SHP77 treated with DMSO at 0.1 percent for 48 hours (cell line): Measurements from ENCODE around the gene TLK2.
"Not testable (repeated sequence)": the region's sequence is repeated elsewhere in the genome, so short reads cannot be mapped to it uniquely, and the experiment has no call there.

ENCODE experiments used
- DNase-seq: peaks from one replicate; lab custom pipeline; 2025; lab: John Stamatoyannopoulos, UW

TLK2 gene

GRCh38 chr17:62601471-62601870 lies 122.8 kb downstream of the TLK2 start:
- DNase-seq = no peak

DNA sequence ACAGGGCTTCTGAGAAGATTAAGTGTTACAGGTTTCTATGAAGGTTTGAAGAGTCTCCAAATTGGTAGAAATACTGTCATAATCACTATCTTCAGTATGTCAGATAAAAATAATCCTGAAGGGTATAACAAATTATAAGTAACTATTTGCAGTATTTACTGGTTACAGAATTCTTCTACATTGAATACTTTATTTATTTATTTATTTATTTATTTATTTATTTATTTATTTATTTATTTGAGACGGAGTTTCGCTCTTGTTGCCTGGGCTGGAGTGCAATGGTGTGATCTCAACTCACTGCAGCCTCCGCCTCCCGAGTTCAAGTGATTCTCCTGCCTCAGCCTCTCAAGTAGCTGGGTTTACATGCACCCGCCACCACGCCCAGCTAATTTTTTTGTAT lies 125.2 kb downstream of the TLK2 start:
- not testable (repeated sequence) for DNase-seq

DNA sequence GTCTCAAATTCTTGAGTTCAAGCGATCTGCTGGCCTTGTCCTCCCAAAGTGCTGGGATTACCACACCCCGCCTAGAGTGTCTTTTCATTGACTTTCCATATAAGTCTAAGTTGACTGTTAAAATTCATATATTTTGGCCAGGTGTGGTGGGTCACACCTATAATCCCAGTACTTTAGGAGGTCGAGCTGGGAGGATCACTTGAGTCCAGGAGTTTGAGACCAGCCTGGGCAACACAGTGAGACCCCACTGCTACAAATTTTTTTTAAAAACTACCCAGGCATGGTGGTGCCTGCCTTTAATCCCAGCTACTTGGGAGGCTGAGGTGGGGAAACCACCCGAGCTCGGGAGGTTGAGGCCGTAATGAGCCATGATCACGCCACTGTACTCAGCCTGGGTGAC lies 127.0 kb downstream of the TLK2 start:
- DNase-seq = no peak

DNA sequence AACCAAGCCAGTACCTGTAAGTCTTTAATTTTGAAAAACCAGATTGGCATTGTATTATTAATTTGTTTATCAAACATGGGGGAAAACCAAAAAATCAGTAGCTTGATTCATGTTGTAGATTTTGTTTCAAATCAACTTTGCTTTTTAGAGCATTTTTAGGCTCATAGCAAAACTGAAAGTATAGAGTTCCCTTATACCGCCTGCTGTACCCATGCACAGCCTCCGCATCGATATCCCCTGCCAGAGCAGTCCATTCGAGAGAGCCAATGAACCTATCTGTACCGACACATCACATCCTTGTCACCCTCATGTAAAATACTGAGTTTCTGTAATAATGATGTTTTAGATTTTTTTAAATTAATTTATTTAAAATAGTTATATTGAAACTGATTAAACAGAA lies 132.7 kb downstream of the TLK2 start:
- no peak for DNase-seq

- DNase-seq = no peak
Observed at GRCh38 chr17:62611728-62612127, 133.1 kb downstream of the TLK2 start.

- not testable (repeated sequence) for DNase-seq
Observed at GRCh38 chr17:62612289-62612688, 133.7 kb downstream of the TLK2 start.

DNA sequence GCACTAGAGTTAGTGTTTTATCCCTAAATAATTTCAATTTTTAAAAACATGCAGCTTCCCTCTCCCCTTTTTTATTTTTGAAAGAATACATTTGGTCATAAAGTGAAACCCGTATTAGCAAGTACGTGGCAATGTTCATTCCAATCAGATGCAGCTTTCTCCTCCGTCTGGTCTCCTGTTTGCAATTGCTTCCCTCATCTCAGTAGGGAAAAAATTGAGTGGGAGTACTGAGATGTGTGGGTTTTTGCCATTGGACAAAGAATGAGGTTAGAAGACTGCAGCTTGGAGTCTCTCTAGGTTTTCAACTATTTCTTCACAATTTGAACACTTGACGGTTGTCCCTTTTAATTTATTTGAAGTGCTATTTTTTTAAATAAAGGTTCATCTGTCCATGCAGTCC lies 134.5 kb downstream of the TLK2 start:
- not testable (repeated sequence) for DNase-seq

- DNase-seq = no peak
Observed at GRCh38 chr17:62614142-62614541, 135.5 kb downstream of the TLK2 start.

DNA sequence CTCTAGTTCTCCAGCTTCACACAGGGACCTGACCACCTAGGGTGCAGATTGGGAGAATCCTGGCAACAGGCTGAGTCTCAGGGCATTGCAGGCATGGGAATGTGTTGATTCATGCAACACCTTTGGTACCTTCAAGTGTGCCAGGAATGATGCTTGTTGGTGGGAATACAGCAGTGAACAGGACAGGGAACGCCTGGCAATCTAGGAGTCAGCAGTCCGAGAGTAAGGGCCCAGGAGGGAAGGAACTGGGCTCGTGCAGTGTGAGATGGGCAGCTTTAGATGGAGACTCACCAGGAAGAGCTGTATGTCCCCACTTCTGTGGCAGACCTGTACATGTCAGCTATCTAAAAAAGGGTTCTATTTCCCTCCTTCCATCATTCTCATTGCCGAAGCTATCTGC lies 136.9 kb downstream of the TLK2 start:
- DNase-seq = no peak

DNA sequence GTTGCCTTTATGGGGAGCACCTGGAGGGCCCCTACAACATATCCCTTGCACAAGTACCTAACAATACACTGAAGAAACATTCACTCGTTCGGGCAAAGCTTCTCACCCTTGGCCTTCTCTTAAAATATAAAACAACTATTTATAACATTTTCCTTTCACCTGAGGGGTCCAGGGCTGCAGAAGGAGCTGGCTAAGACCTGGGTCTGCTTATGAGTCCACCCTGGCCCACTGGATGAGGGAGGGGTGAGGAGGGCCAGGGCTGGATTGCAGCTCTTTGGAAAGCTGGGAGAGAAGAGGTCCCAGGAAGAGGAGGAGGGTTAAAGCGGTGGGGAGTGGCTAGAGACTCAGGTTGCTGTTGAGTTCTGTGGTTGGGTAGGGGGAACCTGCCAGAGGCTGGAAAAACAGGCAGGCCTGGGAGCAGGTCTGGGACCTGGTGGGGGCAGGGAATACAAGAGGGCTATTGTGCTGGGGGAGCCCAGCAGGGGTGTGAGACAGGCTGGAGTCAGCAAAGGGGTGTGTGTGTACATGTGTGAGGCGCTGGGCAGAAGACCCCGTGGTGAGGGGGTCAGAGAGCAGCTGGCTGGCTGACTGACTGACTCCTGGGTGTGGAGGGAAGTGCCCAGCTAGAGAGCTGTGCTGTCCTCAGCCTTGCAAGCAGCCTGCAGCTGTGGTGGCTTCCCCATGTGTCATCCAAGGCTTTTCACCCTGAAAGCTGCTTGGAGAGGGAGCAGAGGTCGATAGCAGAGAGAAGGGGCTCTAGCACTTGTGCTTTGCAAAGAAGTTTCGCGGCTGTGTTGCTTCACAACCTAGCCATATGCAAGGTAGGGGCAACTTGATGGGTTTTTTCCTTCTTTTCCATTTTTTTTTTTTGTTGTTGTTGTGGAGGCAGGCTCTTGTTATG lies 138.6 kb downstream of the TLK2 start:
- no peak for DNase-seq

DNA sequence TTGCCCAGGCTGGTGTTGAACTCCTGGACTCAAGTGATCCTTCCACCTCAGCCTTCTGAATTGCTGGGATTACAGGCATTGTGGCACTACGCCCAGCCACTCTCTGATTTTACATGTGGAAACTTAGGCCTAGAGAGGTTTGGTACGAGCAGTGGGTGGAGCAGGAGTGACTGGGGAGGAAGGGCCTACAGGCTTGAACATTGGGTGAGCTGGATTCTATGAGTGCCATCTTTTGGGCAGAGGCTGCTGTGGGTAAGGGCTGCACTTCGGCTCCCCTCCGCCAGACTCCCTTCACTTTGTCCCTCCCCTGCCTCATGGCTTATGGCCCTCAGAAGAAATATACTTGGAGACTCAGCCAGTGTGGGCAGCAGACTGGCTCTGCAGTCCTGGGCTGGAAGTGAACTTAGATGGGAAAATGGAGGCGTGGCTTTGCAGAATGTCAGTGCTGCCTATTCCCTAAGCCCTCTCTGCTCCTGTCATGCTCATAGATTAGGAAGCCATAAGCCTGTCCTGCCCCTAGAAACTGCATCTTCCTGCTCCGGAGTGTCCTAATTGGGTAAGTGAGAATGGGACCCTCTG lies 139.4 kb downstream of the TLK2 start:
- no peak for DNase-seq

GRCh38 chr17:62618647-62619416 lies 140.2 kb downstream of the TLK2 start:
- no peak for DNase-seq

DNA sequence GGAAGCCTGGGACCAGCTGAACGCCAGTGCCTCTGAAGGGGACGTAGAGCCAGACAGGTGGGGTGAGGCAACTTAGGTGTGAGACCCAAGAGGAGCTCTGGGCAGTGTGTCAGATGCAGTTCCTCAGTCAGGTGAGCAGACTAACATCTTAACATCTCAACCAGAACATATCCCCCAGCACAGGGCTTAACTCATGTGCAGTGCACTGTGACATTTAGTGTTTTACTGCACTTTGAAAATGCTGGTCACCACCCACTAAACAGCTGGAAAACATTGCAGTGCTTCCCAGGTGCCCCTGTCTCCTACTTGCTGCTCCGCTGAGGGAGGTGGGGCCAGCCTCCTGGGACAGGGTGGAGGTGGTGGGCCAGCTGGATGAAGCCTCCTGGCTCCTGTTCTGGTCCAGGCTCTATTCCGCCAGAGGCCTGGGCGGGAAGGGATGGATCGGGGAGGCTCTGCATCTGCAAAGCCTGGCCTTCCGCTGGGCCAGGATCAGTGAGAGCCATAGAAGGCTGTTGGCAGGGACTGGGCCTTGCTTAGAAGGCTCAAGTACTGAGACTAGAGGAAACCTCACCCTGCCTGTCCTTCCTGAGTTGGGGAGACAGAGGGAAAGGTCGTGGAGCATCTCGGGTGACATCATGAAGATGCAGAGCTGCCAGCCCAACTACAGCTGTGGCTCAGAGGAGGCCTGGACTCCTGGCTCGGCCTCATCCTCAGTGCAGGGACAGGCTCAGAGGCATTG lies 141.0 kb downstream of the TLK2 start:
- DNase-seq = no peak

GRCh38 chr17:62621223-62621622 lies 142.6 kb downstream of the TLK2 start:
- no peak for DNase-seq

- DNase-seq = no peak
Observed at GRCh38 chr17:62625184-62625869, 146.7 kb downstream of the TLK2 start.

DNA sequence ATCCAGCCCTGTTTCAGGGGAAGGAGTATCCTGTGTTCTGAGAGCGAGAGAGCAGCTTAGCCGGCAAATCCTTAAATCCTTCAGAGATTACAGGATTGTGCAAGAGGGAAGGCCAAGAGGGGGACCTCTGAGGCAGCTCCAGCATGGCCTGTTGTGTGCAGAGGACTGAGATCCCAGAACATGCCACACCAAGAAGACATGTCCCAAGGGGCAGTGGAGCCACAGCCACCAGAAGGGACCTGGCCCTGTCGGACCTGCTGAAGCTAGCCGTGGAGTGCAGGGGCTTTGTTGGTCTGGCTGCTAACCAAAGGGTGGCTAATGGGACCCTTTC lies 147.2 kb downstream of the TLK2 start:
- DNase-seq = no peak

- DNase-seq = no peak
Observed at GRCh38 chr17:62626719-62627218, 148.1 kb downstream of the TLK2 start.

GRCh38 chr17:62627219-62627903 lies 148.7 kb downstream of the TLK2 start, which contains the start of gene MRC2:
TSS of gene MRC2 (plus strand) at chr17:62627670. CDS start at chr17:62627803, 133 bp downstream.
- no peak for DNase-seq

- DNase-seq = no peak
Observed at GRCh38 chr17:62627904-62628633, 149.4 kb downstream of the TLK2 start.
